Measurements from ENCODE around the gene MYO18B.

DNA sequence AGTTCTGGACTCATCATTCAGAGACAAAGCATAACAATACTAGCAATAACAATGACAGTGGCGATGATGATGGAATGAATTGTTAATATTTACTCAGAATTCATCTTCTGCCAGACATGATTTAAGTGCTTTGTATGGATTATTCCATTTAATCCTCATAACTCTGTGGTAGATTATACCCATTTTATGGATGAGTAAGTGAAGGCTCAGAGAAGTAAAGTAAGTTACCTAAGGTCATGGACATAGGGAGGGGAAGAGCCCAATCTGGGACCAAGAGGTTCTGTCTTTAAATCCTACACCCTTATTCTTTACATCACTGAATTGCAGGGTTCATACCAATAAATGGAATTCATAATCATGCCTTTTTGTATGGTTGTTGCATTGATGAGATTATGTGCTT is 72.7 kb downstream of the MYO18B start:
- TF ChIP-seq USF1 (IDR thresholded peaks at IDR 0.05): no peak
- TF ChIP-seq, protein P1, sequence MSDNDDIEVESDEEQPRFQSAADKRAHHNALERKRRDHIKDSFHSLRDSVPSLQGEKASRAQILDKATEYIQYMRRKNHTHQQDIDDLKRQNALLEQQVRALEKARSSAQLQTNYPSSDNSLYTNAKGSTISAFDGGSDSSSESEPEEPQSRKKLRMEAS (IDR thresholded peaks at IDR 0.05): no peak
- no peak for TF ChIP-seq YY1 (IDR thresholded peaks at IDR 0.05; ENCODE audit: low read depth)
- no peak for TF ChIP-seq ZBTB7A (IDR thresholded peaks at IDR 0.05; ENCODE audit: low read depth)
- TF ChIP-seq, protein P2, sequence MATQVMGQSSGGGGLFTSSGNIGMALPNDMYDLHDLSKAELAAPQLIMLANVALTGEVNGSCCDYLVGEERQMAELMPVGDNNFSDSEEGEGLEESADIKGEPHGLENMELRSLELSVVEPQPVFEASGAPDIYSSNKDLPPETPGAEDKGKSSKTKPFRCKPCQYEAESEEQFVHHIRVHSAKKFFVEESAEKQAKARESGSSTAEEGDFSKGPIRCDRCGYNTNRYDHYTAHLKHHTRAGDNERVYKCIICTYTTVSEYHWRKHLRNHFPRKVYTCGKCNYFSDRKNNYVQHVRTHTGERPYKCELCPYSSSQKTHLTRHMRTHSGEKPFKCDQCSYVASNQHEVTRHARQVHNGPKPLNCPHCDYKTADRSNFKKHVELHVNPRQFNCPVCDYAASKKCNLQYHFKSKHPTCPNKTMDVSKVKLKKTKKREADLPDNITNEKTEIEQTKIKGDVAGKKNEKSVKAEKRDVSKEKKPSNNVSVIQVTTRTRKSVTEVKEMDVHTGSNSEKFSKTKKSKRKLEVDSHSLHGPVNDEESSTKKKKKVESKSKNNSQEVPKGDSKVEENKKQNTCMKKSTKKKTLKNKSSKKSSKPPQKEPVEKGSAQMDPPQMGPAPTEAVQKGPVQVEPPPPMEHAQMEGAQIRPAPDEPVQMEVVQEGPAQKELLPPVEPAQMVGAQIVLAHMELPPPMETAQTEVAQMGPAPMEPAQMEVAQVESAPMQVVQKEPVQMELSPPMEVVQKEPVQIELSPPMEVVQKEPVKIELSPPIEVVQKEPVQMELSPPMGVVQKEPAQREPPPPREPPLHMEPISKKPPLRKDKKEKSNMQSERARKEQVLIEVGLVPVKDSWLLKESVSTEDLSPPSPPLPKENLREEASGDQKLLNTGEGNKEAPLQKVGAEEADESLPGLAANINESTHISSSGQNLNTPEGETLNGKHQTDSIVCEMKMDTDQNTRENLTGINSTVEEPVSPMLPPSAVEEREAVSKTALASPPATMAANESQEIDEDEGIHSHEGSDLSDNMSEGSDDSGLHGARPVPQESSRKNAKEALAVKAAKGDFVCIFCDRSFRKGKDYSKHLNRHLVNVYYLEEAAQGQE (IDR thresholded peaks at IDR 0.05; ENCODE audit: low read depth): no peak
- no peak for TF ChIP-seq EP300 (IDR thresholded peaks at IDR 0.05; ENCODE audit: borderline replicate concordance)
- TF ChIP-seq RAD21 (IDR thresholded peaks at IDR 0.05; ENCODE audit: low read depth): no peak
- no peak for TF ChIP-seq FOXM1 (IDR thresholded peaks at IDR 0.05; ENCODE audit: borderline replicate concordance, low read depth)
- TF ChIP-seq TCF12 (IDR thresholded peaks at IDR 0.05; ENCODE audit: low read depth): no peak
- no peak for TF ChIP-seq CEBPB (IDR thresholded peaks at IDR 0.05)
- TF ChIP-seq NFIC (IDR thresholded peaks at IDR 0.05): no peak
- no peak for TF ChIP-seq TAF1 (IDR thresholded peaks at IDR 0.05; ENCODE audit: low read depth)
- no peak for TF ChIP-seq EGR1 (IDR thresholded peaks at IDR 0.05)
